NOMO-1 treated with dmso at 0.1 percent for 144 hours (cell line): ENCODE data around the gene PLA2G5.

ENCODE experiments used
- DNase-seq: peaks from one replicate; lab custom pipeline; 2025; ENCODE audit not compliant: unreplicated experiment; lab: John Stamatoyannopoulos, UW

Gene PLA2G5

DNA sequence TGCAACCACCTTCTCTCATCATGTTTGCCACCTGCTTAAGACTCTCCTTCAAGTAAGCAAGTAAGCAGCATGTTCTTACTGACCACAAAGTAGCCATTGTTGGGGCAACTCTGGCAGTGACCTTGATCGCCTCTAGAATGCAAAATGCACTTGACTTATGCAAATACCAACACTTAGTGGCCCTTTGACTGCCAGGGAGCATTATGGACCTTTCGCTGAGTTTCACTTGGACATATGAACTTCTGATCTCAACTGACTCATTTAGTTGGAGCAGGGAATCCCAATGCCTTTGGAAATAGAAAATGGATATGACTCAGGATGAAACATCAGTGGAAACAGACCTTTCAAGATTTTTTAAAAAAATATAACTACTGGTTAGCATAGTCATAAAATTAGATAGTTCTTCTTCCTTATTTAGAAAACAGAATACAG, 6.1 kb upstream of the PLA2G5 start:
- no peak for DNase-seq

DNA sequence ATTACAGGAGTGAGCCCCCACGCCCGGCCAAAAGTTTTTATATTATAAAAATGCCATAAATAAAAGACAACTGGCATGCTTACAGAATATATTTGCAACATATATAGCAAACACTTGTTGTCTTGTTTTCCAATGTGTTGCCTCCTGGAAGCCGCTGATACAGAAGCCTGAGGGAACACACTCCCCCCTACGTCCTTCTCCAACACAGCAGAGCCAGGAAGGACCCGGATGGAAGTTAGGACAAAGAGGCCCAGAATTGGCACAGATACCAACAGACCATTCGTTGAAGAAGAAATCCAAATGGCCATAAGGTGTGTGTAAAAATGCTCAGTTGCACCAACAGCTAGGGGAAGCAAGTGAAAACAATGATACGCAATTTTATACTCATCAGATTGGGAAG, 1.3 kb upstream of the PLA2G5 start:
- no peak for DNase-seq

DNA sequence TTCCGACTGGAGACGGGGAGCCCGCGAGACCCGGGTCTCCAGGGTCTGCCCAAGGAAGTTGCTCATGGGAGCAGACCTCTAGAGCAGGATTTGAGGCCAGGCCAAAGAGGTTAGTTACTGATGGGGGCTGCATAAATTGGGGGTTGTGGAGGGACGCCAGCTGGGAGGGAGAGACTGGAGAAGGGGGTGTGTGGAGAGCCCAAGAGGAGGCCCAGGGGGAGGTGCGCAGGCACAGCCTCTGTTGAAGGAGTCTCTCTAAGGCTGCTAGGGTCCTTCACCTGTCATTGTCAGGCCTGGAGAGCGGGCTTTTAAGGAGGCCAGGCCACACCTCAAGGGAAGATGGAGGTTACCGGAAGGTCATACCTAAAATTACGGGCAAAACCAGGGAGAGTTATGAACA, 363 bp downstream of the PLA2G5 start:
- no peak for DNase-seq

DNA sequence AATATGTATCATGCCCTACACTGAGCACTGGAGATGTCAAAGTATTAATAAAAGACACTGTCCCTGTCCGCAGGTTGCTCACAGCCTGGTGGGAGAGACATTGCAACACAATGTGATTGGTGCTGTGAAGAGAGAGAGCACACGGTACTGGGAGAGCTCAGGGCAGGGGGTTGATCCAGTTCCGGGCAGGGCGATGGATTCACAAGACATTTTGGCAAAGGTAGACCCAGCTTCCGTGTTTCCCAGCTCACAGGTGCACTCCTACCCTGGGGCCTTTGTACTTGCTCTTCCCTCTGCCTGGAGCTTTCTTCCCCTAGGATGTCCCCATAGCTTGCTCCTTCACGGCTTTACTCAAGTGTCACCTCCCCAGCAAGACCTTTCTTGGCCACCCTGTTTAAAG, 1.4 kb downstream of the PLA2G5 start:
- no peak for DNase-seq

DNA sequence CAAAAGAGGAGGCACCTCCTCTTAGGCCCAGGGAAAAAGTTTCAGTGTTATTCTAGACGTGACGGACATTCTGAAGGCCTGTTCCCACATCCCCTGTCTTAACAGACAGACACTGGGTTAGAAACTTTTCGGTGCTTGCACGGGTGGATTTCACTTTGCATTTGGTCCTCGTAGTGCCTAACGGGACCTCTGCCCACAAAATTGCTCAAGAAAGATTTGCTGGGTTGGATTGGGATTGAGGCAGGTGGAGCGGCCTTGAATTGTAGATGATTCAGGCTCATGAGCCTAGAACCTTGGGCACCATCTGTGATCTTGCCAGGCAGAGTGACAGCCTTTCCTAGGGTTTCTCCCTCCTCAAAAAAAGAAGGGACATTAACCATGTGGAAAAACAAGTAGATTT, 2.8 kb downstream of the PLA2G5 start:
- no peak for DNase-seq

DNA sequence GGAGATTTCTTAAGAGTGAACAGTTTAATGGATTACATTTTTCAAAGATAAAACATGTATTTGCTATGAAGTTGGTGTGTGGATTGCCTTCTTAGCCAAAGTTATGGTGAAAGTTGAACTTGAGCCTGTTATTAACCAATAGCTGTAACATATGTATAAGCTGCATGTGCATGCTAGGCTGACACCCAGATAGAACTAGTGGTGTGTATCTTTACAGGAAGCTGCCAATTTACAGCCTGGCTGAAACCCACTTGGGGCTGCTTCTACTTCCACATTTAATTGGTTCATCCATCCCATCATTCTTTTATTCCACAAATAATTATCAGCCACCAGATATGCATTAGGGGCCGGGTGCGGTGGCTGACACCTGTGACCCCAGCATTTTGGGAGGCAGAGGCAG, 3.3 kb downstream of the PLA2G5 start:
- DNase-seq, result no peak

DNA sequence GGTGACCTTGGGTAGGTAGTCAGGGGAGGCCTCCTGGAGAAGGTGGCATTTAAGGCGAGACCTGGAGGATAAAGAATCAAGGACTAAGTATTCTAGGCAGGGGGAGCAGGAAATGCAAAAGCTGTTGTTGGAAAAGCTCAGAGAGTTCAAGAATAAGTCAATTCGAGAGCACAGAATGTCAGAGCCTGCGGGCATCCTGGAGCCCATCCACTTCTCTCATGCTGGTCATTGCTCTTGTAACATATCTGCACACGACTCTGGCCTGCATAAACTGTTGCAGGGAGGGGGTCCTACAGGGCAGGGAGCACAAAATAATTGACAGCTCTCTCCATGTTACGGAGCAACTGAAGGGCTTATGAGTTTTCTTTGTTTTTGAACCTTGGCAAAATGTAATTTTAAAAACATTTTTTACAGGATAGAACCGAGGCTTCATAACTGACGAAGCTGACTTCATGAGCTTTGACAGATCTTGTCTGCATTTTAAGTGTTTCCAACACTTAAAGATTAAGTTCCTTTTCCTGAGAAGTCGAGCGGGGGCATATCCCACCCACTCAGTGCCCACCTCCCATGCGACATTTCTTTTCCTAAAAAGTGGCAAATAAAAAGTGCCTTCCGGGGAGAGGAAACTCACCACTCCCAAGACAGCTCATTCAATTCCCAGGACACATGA, 4.2 kb downstream of the PLA2G5 start:
- no peak for DNase-seq

DNA sequence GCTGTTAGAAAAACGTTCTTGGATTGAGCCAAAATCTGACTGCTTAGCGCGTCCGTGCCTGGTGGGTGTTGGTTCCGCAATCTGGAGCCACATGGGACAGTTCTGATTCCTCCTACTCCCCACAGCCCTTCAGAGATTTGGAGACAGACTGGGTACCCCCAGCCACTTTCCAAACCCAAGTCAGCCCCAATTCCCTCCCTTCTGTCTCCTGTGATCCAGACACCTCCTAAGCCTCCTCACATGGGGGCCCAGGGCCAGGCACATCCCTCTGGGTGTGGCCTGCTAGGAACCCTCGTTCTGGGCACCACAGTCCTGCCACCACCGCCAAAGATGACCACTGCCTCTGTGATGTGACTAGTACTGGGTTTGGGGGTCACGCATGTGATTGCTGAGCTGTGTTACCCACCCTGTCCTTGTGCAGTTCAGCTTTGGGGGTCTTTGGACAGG, 4.8 kb downstream of the PLA2G5 start:
- DNase-seq, result no peak

DNA sequence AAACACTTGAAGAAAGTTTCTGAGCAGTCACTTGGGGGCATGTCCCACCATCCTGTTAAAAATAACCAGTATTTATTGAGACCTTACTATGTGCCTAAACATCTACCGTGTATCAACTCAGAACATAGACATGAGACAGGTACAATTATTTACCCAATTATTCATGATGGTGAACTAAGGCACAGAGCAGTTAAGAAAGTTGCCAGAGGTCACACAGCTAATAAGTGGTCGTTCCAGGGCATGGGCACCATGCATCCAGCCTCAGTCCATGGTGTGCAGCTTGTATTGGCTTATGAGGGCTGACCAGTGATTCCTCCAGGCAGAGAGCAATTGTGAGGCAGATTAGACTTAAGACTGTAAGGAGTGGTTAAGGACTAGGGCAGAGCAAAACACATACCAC, 5.4 kb downstream of the PLA2G5 start:
- DNase-seq, result no peak

DNA sequence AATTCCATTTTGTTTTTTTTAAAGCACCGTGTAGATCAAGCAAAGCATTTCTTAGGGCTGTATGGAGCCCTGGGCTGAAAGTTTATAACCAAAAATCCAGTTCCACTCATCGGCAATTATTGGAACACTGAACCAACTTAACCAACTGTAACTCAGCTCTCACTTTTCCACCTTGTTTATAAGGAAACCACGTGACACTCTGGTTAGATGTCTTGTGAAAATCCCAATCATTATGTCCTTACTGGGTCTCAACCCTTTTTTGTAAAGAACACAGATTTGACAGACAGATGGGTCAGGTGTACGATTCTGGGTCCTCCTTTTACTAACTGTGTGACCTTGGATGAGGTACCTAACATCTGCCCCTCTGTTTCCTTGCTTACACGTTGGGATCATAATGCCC, 6.2 kb downstream of the PLA2G5 start:
- DNase-seq, result no peak

DNA sequence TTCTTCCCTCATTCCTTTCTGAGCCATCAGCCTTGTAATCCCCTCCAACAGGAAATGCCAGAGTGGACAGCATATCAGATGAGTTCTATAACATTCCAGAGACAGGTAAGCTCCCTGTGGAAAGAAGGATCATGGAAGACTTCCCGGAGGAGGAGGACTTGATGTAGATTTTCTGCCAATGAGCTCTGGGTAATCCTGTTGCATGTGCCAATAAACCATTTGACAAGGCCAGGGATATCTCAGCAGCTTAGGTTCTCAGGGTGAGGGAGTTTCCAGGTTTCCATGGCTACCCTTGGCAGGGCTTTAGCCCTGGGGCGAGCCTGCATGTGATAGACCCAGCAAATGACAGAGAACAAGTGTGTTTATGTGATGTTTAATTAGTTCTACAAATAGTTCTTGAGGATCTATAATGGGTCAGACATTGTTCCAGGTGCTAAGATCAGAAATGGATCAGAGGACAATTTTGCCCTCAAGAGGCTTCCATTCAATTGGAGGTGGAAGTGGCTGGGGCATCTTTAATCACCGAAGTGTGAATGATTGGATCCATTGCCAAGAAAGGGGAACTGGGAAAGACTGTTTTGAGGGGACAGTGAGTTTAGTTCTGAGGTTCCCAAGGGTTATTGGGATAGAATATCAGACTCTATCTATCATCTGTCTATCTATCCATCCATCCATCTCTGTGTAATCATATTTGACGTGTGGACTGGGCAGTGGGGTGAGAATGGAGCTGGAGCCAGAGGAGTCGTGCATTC, 6.9 kb downstream of the PLA2G5 start:
- no peak for DNase-seq

DNA sequence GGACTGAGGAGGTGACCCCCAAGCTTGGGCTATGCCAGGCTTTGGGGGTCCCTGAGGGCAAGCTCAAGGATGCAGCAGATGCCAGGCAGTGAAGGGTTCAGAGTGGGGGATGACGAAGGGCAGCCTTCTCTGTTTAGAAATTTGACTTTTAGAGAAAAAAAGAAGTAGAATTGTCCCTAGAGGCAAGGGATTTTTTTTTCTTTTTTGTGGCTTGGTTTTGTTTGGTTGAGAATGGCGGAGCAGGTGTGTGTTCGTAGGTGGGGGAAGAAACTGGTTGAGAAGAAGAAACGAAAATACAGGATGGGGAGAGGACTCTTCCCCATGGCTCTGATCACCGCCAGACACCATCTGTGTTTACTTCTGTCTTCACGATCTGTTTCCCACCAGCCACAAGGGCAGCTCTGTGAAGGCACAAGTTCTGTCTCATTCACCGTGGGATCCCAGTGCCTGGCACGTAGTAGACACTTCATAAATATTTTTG, 8.2 kb downstream of the PLA2G5 start:
- no peak for DNase-seq

DNA sequence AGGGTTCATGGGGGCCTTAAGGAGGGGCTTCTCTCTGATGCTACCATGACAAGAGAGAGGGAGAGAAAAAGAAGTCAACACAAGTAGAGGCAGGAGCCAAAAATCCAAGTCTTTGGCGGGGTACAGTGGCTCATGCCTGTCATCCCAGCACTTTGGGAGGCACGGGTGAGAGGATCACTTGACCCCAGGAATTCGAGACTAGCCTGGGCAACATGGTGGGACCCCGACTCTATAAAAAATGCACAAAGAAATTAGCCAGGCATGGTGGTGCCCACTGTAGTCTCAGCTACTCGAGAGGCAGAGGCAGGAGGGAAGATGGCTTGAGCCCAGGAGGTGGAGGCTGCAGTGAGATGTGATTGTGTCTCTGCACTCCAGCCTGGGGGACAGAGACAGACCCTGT, 8.7 kb downstream of the PLA2G5 start:
- no peak for DNase-seq

DNA sequence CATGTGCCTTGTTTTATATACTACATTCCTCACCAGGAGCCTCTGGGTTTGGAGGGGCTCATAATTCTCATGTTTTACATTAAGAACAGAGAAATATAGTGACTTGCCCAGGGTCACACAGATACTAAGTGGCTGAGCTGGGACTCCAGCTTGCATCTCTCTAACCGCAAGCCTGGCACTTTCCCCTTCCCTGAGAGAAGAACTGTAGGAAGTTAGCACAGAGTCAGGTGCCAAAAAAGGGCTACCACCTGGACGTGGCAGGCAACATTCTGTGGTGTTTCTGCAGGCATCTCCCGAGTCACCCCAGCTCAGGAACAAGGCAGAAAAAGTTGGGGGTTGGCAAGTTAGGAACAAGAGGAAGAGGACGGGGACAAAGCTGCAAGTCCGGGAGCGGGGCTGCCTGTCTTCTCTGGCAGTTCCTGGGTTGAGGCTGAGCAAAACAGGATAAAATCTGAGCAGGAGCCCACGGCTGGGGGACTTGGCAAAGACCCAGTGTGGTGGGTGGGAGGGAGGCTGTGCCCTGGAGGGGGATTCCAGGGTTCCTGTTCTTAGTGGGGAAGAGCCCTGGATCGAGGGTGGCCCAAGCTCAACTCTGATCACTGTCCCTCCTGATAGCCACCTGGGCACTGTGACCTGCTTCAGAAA, 9.8 kb downstream of the PLA2G5 start:
- no peak for DNase-seq

DNA sequence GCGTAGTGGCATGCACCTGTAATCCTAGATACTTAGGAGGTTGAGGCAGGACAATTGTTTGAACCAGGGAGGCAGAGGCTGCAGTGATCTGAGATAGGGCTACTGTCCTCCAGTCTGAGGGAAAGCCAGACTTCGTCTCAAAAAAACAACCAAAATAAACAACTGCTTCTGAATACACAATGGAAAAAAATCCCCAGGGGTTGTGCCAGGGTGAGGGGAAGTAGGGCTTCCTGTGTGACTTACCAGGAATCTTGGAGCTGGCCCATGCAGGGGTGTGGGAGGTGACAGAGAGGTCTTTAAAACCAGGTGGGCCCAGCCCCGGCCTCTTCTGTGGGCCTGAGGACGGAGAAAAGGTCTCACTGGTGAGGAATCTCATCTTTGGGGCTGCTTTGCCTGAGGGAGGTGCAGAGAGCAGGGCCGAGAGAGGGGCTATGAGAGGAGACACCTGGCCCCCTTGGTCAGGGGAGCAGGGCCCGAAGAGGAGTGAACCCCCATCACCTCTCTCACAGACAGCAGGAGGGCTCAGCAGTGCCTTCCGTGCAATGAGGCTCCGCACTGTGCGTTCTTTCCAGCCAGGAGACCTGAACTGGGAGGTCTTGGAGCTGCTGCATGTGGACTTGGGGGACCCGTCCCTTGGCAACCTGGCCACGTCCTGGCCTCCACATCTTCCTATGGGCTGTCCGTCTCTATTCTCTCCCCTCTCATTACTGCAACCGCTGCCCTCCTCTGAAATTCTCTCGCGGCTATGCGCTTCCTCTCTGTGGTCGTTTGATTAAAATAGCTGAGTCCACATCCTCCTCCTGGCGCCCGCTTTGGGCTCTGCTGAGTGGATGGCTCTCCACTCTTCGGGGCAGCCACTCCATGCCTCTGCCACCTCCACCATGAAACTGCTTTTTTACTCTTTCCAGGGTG, 10.7 kb downstream of the PLA2G5 start:
- DNase-seq, result peak; percentile 39

DNA sequence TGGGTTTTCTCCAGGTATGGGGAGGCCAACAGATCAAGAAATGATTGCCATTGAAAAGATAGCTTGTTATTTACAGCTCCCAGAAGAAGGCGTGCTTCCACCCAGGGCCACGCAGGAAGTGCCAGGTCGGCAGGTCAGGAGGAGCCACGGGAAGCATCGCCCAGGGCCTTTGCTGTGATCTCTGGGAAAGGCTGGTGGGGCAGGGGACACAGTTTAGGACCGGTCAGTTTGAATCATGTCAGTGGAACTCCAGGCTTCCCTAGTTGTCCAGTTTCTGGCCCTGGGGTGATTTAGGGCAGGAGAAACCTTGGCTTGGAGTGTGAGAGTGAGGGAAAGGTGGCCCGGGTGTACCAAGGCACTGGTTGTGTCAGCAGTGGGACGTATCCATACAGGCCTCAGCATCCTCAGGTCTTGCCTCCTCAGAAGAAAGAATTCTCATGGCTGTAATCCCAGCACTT, 11.4 kb downstream of the PLA2G5 start:
- no peak for DNase-seq

DNA sequence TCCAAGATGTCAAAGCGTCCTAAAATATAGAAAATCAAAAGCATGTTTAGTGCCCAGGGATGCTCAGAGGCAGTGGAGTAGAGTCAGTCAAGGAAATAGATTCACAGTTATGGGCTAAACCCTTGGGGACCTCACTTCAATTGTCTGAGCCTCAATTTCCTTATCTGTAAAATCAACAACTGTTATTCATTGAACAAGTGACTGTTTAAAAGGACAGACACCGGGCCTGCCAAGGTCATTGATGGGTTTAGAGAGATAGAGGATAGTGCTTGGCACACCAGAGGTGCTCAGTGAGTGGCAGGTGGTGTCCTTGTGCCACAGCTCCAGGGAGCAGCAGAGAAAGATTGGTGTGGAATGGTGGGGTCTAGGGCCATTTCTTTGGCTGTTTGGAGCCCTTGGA, 12.8 kb downstream of the PLA2G5 start:
- DNase-seq, result no peak

DNA sequence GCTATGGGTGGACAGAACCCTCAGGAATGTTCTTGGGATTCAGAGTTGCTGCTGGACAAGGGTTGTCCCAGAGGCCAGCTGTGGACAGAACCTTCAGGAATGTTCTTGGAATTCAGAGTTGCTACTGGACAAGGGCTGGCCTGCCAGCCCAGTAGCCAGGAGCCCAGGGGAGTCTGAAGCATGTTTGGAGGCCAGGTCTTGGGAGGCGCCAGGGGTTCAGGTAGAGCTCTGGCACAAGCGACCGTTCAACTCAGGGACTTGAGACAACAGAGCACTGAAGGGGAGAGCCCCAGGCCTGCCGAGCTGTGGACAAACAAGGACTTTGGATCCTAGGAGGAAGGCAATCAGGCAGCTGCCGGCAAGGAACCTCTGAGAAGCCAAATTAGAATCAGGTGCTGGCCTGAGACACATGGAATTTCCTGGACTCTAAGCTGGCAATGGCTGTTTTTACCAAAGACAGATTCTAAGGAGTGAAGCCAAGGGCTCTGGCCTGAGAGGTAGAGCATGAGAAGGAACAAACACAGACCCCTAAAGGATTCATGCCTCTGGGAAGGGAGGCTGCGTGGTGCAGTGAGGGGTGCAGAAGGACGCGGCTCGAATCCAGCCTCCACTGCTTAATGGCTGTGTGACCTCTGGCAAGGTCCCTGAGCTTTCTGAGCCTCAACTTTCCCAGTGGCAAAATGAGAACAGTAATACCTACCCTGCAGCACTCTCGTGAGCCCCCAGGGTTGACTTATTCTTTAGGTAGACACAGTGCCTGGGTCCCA, 13.4 kb downstream of the PLA2G5 start:
- DNase-seq, result no peak

DNA sequence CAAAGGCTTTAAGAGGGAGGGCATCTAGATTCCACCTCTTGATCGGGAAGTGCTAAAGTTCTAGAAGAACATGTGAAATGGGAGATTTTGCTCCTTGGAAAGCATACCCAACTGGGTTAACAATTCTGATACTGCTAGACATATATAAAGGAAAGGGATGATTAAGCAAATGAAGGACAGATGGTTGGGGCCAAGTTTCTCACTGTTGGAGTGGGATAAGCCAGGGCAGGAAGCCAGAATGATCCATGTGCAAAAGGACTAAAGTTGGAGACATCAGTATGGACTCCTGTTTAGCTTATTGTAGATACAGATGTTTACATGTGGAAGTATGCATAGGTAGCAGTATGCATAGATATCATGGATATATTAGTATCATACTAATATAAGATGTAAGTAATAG, 16.8 kb downstream of the PLA2G5 start:
- no peak for DNase-seq

DNA sequence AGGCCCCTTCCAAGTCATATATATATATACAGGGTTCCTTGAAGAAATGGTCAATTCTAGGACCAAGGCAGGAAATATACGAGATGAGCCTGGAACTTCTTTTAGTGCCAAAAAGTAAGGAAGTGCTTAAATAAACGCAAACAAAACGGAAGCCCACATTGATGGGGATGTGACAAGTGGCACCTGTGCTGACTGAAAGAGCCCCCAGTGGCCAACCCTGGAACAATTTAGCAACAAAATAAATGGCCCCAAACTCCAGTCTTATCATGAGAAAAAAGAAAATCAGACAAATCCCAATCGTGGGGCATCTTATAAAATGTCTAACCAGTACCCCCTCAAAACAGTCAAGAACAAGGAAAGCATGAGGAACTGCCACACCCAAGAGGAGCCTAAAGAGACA, 17.7 kb downstream of the PLA2G5 start:
- DNase-seq, result no peak
